ENCODE results near the gene AOC1.

AOC1 gene

DNA sequence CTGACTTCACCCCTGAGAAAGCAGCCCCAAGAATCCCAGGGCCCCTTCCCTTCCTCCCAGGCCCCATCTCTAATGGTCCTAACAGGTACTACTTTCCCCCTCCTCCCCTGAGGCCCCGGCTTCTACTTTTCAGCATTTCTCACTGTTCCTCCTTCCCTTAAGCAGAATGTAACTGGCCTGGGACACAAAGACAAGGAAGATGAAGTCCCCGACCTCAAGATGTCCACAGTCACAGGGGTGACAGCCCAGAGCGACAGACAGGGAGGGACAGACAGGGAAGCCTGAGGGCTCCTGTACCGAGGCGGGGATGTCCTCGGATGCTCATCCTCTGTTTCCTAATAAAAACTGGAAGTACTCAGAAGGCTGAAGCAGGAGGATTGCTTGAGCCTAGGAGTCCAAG is 11.6 kb downstream of the AOC1 start:
- no peak for ATAC-seq

DNA sequence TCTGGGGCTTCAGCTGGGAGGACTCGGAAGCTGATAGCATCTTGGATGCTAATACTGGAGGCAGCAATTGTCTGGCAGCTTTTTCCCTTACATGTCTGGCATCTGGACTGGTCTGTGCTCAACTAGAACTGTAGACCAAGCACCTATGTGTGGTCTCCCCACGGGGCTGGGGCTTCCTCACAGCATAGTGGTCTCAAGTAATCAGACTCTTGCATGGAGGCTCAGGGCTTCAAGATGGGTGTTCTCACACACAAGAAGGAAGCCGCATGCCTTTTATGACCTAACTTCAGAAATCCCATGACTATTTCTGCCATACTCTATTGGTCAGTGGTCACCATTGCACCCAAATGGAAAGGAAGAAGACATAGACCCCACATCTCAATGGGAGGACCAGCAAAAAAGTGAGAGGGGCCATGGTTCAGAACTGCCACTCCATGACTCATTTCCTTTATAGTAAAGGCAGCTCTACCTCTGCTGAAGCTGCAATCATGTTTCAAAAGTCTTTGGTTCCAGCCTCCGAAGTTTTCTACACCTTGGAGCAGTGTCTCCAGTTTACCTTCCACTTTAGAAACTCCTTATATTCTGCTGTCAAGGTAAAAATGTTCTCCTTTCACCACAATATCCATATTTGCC is 14.7 kb downstream of the AOC1 start:
- no peak for ATAC-seq
- TF ChIP-seq ARNTL (CRISPR knock-in tag; IDR thresholded peaks at IDR 0.05; ENCODE audit: borderline replicate concordance, low read depth) (no peak), ZFP30 (CRISPR knock-in tag; IDR thresholded peaks at IDR 0.05) (no peak), ESRRG (CRISPR knock-in tag; IDR thresholded peaks at IDR 0.05) (no peak), ZNF70 (CRISPR knock-in tag; IDR thresholded peaks at IDR 0.05) (no peak), BACH2 (CRISPR knock-in tag; IDR thresholded peaks at IDR 0.05; ENCODE audit: borderline replicate concordance) (no peak), ISL1 (CRISPR knock-in tag; IDR thresholded peaks at IDR 0.05) (no peak), RARB (CRISPR knock-in tag; IDR thresholded peaks at IDR 0.05) (no peak), TOX (CRISPR knock-in tag; IDR thresholded peaks at IDR 0.05; ENCODE audit: borderline replicate concordance) (no peak), PPARA (CRISPR knock-in tag; IDR thresholded peaks at IDR 0.05; ENCODE audit: borderline replicate concordance) (no peak), ZC3H10 (CRISPR knock-in tag; IDR thresholded peaks at IDR 0.05) (no peak), ZNF8 (CRISPR knock-in tag; IDR thresholded peaks at IDR 0.05) (no peak), GLIS3 (CRISPR knock-in tag; IDR thresholded peaks at IDR 0.05) (no peak), ZFP3 (CRISPR knock-in tag; IDR thresholded peaks at IDR 0.05) (no peak), TCF4 (CRISPR knock-in tag; IDR thresholded peaks at IDR 0.05; ENCODE audit: borderline replicate concordance) (no peak), ZNF565 (CRISPR knock-in tag; conservative IDR thresholded peaks at IDR 0.05; ENCODE audit: low read depth) (no peak)
- TF ChIP-seq, protein P1, sequence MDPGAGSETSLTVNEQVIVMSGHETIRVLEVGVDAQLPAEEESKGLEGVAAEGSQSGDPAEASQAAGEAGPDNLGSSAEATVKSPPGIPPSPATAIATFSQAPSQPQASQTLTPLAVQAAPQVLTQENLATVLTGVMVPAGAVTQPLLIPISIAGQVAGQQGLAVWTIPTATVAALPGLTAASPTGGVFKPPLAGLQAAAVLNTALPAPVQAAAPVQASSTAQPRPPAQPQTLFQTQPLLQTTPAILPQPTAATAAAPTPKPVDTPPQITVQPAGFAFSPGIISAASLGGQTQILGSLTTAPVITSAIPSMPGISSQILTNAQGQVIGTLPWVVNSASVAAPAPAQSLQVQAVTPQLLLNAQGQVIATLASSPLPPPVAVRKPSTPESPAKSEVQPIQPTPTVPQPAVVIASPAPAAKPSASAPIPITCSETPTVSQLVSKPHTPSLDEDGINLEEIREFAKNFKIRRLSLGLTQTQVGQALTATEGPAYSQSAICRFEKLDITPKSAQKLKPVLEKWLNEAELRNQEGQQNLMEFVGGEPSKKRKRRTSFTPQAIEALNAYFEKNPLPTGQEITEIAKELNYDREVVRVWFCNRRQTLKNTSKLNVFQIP (CRISPR knock-in tag; IDR thresholded peaks at IDR 0.05; ENCODE audit: borderline replicate concordance, low read depth) = no peak
- TF ChIP-seq, protein P2, sequence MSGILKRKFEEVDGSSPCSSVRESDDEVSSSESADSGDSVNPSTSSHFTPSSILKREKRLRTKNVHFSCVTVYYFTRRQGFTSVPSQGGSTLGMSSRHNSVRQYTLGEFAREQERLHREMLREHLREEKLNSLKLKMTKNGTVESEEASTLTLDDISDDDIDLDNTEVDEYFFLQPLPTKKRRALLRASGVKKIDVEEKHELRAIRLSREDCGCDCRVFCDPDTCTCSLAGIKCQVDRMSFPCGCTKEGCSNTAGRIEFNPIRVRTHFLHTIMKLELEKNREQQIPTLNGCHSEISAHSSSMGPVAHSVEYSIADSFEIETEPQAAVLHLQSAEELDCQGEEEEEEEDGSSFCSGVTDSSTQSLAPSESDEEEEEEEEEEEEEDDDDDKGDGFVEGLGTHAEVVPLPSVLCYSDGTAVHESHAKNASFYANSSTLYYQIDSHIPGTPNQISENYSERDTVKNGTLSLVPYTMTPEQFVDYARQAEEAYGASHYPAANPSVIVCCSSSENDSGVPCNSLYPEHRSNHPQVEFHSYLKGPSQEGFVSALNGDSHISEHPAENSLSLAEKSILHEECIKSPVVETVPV (CRISPR knock-in tag; IDR thresholded peaks at IDR 0.05) = no peak

More for the DNA sequence above, 11.6 kb downstream of the AOC1 start:
- TF ChIP-seq, protein P3, sequence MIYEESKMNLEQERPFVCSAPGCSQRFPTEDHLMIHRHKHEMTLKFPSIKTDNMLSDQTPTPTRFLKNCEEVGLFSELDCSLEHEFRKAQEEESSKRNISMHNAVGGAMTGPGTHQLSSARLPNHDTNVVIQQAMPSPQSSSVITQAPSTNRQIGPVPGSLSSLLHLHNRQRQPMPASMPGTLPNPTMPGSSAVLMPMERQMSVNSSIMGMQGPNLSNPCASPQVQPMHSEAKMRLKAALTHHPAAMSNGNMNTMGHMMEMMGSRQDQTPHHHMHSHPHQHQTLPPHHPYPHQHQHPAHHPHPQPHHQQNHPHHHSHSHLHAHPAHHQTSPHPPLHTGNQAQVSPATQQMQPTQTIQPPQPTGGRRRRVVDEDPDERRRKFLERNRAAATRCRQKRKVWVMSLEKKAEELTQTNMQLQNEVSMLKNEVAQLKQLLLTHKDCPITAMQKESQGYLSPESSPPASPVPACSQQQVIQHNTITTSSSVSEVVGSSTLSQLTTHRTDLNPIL (CRISPR knock-in tag; IDR thresholded peaks at IDR 0.05; ENCODE audit: low read depth) = no peak
- no peak for TF ChIP-seq ESRRG (CRISPR knock-in tag; IDR thresholded peaks at IDR 0.05)
- TF ChIP-seq, protein P4, sequence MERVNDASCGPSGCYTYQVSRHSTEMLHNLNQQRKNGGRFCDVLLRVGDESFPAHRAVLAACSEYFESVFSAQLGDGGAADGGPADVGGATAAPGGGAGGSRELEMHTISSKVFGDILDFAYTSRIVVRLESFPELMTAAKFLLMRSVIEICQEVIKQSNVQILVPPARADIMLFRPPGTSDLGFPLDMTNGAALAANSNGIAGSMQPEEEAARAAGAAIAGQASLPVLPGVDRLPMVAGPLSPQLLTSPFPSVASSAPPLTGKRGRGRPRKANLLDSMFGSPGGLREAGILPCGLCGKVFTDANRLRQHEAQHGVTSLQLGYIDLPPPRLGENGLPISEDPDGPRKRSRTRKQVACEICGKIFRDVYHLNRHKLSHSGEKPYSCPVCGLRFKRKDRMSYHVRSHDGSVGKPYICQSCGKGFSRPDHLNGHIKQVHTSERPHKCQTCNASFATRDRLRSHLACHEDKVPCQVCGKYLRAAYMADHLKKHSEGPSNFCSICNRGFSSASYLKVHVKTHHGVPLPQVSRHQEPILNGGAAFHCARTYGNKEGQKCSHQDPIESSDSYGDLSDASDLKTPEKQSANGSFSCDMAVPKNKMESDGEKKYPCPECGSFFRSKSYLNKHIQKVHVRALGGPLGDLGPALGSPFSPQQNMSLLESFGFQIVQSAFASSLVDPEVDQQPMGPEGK (CRISPR knock-in tag; IDR thresholded peaks at IDR 0.05; ENCODE audit: borderline replicate concordance) = no peak
- TF ChIP-seq TCF4 (CRISPR knock-in tag; IDR thresholded peaks at IDR 0.05; ENCODE audit: borderline replicate concordance) = no peak
- TF ChIP-seq ZFP30 (CRISPR knock-in tag; IDR thresholded peaks at IDR 0.05) = no peak
- TF ChIP-seq ARNTL (CRISPR knock-in tag; IDR thresholded peaks at IDR 0.05; ENCODE audit: borderline replicate concordance, low read depth) = no peak
- no peak for TF ChIP-seq ZNF565 (CRISPR knock-in tag; conservative IDR thresholded peaks at IDR 0.05; ENCODE audit: low read depth)

DNA sequence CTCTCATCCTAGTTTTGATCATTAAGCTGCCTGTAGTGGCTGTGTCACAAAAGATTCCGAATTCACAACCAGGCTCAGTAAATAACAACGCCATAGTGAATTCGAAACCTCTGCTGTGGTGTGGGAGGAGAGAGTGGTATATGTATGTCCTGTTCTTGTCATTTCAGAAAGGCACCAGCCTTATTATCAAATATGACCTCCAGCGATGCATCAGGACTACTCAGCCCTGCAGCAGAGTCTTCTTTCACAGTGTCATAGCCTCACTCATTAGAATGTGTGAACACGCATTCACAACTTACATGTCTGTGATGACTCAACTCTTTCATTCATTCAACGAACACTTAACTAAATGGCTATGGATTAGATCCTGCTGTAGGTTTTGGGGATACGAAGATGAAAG is 15.3 kb downstream of the AOC1 start:
- no peak for TF ChIP-seq TOX (CRISPR knock-in tag; IDR thresholded peaks at IDR 0.05; ENCODE audit: borderline replicate concordance)
- no peak for TF ChIP-seq ISL1 (CRISPR knock-in tag; IDR thresholded peaks at IDR 0.05)
- TF ChIP-seq SNAI2 (CRISPR knock-in tag; IDR thresholded peaks at IDR 0.05) = no peak
- TF ChIP-seq, protein P2 (CRISPR knock-in tag; IDR thresholded peaks at IDR 0.05) = no peak
- no peak for TF ChIP-seq ZNF70 (CRISPR knock-in tag; IDR thresholded peaks at IDR 0.05)
- no peak for TF ChIP-seq GLIS3 (CRISPR knock-in tag; IDR thresholded peaks at IDR 0.05)
- TF ChIP-seq, protein P5, sequence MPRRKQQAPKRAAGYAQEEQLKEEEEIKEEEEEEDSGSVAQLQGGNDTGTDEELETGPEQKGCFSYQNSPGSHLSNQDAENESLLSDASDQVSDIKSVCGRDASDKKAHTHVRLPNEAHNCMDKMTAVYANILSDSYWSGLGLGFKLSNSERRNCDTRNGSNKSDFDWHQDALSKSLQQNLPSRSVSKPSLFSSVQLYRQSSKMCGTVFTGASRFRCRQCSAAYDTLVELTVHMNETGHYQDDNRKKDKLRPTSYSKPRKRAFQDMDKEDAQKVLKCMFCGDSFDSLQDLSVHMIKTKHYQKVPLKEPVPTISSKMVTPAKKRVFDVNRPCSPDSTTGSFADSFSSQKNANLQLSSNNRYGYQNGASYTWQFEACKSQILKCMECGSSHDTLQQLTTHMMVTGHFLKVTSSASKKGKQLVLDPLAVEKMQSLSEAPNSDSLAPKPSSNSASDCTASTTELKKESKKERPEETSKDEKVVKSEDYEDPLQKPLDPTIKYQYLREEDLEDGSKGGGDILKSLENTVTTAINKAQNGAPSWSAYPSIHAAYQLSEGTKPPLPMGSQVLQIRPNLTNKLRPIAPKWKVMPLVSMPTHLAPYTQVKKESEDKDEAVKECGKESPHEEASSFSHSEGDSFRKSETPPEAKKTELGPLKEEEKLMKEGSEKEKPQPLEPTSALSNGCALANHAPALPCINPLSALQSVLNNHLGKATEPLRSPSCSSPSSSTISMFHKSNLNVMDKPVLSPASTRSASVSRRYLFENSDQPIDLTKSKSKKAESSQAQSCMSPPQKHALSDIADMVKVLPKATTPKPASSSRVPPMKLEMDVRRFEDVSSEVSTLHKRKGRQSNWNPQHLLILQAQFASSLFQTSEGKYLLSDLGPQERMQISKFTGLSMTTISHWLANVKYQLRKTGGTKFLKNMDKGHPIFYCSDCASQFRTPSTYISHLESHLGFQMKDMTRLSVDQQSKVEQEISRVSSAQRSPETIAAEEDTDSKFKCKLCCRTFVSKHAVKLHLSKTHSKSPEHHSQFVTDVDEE (CRISPR knock-in tag; IDR thresholded peaks at IDR 0.05) = no peak
- no peak for ATAC-seq
